Measurements from ENCODE around the gene DAB1. TPM values are rescaled to one million over a fixed set of nuclear protein-coding genes. Genes with fewer than 3 reads are reported as not detected.

DAB1 gene
- total RNA-seq, 1 donor from 2014 or later, result not detected

- no peak overlapping the region for H3K4me3 ChIP-seq (ENCODE audit: low read depth, low read length)
- TF ChIP-seq, protein P1, sequence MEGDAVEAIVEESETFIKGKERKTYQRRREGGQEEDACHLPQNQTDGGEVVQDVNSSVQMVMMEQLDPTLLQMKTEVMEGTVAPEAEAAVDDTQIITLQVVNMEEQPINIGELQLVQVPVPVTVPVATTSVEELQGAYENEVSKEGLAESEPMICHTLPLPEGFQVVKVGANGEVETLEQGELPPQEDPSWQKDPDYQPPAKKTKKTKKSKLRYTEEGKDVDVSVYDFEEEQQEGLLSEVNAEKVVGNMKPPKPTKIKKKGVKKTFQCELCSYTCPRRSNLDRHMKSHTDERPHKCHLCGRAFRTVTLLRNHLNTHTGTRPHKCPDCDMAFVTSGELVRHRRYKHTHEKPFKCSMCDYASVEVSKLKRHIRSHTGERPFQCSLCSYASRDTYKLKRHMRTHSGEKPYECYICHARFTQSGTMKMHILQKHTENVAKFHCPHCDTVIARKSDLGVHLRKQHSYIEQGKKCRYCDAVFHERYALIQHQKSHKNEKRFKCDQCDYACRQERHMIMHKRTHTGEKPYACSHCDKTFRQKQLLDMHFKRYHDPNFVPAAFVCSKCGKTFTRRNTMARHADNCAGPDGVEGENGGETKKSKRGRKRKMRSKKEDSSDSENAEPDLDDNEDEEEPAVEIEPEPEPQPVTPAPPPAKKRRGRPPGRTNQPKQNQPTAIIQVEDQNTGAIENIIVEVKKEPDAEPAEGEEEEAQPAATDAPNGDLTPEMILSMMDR (conservative IDR thresholded peaks at IDR 0.05; ENCODE audit: low read depth, low read length), result no peak
- no peak for DNase-seq (ENCODE audit: low read depth)
These were observed 39.6 kb downstream of the DAB1 start for GRCh38 chr1:57384284-57384683.

DNA sequence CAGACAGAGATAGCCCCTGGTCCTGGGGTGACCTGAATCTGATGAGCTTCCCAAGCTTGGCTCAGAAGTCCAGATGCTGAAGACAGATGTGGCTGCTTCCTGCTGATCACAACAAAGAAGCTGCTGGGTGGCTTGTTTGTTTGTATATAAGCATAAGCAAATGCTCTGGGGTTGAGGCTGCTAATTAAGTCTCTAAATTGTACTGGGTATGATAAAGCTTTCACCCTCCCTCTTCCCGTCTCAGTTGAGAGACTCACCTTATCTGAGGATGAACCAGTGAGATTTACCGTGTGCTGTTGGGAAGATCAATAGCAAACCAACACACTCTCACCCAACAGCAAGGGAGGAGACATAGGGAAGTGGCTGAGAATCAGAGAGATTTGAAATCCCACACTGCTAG, 42.0 kb downstream of the DAB1 start:
- DNase-seq (ENCODE audit: low read depth), result no peak
- no peak overlapping the region for H3K4me3 ChIP-seq (ENCODE audit: low read depth, low read length)
- TF ChIP-seq, protein P1 (conservative IDR thresholded peaks at IDR 0.05; ENCODE audit: low read depth, low read length), result no peak

DNA sequence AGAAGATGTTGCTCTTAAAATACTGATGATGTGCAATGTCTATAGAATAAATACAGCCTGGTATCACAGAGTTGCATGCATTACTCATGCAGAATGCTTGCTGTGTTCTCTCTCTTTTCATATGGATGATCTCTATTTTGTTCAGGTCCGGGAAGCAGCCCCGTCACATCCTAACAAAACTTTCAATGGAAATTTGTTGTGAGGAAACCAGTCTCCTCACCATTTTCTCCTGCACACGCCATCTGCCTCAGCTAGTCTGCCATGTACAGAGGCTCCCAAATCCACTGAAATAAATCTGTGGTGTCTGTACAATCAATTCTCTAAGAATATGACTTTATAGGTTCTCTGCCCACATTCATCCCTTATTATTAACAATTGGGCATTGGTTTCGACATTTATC, 42.4 kb downstream of the DAB1 start:
- no peak for DNase-seq (ENCODE audit: low read depth)
- H3K4me3 ChIP-seq (ENCODE audit: low read depth, low read length), result no peak overlapping the region
- TF ChIP-seq, protein P1 (conservative IDR thresholded peaks at IDR 0.05; ENCODE audit: low read depth, low read length), result no peak

- DNase-seq (ENCODE audit: low read depth), result no peak
- TF ChIP-seq, protein P1 (conservative IDR thresholded peaks at IDR 0.05; ENCODE audit: low read depth, low read length), result no peak
- no peak overlapping the region for H3K4me3 ChIP-seq (ENCODE audit: low read depth, low read length)
These were observed 42.9 kb downstream of the DAB1 start for GRCh38 chr1:57380923-57381322.

- TF ChIP-seq, protein P1 (conservative IDR thresholded peaks at IDR 0.05; ENCODE audit: low read depth, low read length), result no peak
- no peak for DNase-seq (ENCODE audit: low read depth)
- no peak overlapping the region for H3K4me3 ChIP-seq (ENCODE audit: low read depth, low read length)
These were observed 45.3 kb downstream of the DAB1 start for GRCh38 chr1:57378534-57378933.

DNA sequence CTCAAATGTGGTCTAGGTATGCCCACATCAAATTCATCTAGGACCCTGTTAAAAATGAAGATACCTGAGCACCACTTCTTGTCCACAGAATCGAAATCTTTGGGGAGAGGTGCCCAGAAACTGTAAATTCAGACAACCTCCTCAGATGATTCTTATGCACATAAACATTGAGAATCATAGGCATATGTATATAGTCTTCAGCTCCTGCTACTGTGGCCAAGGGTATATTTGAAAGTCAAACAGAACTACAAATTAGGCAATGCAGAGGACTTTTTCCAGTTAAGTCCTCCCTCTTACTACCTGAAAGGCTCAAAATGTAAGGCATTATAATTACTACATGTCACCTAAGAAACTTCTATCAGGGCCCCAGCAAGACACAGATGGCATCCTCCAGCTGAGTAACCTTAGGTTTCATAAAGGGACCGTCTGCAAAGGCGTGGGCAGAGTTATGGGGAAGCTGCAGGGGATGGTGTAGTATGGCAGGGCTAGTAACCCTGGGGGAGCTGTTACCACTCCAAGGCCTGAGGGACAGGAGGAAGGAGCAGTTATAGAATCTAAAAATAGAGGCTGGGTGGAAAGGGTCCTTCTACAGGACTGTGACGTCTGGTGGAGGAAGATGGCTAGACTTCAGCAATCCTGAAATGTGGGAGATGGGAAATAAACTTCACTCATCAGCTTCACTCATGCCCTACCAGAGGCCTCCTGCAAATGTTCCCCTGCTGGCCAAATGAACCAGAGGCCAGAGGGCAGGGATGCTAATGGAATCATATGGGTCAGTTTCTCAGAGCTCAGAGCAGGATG, 46.3 kb downstream of the DAB1 start:
- H3K4me3 ChIP-seq (ENCODE audit: low read depth, low read length), result no peak overlapping the region
- DNase-seq (ENCODE audit: low read depth), result no peak
- TF ChIP-seq, protein P1 (conservative IDR thresholded peaks at IDR 0.05; ENCODE audit: low read depth, low read length), result no peak

DNA sequence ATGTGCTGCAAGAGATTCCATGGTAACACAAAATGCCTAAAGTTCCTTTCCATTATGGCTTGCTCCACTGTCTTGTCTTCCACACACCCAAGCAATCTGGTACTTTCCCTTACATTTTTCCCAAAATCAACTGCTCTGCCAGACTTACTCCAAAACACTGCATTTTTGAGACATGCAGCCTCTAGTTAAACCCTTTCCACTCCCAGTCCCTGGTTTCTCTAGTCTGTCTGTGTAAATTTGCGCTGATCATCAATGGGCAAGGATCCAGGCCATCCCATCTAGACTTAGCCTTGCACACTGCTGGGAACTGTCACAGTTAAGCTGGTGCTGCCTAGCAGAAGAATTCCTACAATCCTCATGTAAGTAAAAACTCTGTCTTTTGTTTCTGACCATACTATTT, 47.8 kb downstream of the DAB1 start:
- no peak overlapping the region for H3K4me3 ChIP-seq (ENCODE audit: low read depth, low read length)
- no peak for DNase-seq (ENCODE audit: low read depth)
- TF ChIP-seq, protein P1 (conservative IDR thresholded peaks at IDR 0.05; ENCODE audit: low read depth, low read length), result no peak

Data from epithelial cell of proximal tubule (primary cell).